ENCODE measurements around the gene MEAF6. TPM values are rescaled to one million over a fixed set of nuclear protein-coding genes. Genes with fewer than 3 reads are reported as not detected.
"Not testable (repeated sequence)": the region's sequence is repeated elsewhere in the genome, so short reads cannot be mapped to it uniquely, and the experiment has no call there.

MEAF6 gene
- 59.7 and 63.7 TPM in 2 replicates for total RNA-seq

GRCh38 chr1:37514350-37515184 is at the start of gene MEAF6:
TSS of gene MEAF6 (minus strand) at chr1:37514766. CDS start at chr1:37514746, 20 bp downstream.
- intact Hi-C loops (cut with micrococcal nuclease), result loop anchor here (1.0 to 2.0 kb wide), 3 partner anchors 40 to 82 kb away; partner anchors contain the start of genes SNIP1 and ZC3H12A

DNA sequence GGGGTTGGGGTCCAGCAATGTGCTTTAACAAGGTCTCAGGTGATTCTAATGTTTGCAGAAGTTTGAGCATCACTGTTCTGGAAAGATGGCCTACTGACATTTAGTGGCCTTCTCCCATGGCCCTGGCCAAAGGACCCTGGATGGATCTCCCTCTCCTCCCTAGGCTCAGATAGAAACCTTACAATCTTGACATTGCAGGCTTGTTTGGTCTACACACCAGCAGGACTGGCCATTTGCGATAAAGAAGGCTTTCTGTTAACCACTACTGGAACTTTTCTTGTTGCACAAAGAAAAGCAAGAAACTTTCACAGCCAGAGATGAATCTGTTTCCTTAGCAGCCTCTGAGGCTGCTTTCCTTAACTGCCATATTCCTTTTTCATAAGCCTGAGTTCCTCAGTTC is 48.4 kb upstream of the MEAF6 start:
- intact Hi-C loops (cut with micrococcal nuclease), result loop anchor here (1.0 kb wide), 1 partner anchor 119 kb away; no protein-coding TSS in a partner anchor

GRCh38 chr1:37561133-37562132 is 46.9 kb upstream of the MEAF6 start:
- intact Hi-C loops (cut with micrococcal nuclease), result loop anchor here (1.0 kb wide), 1 partner anchor 121 kb away; no protein-coding TSS in a partner anchor

GRCh38 chr1:37560401-37561132 is 46.0 kb upstream of the MEAF6 start:
- intact Hi-C loops (cut with micrococcal nuclease), result no loop called here

GRCh38 chr1:37559957-37560379 is 45.4 kb upstream of the MEAF6 start:
- intact Hi-C loops (cut with micrococcal nuclease), result not testable (repeated sequence)

DNA sequence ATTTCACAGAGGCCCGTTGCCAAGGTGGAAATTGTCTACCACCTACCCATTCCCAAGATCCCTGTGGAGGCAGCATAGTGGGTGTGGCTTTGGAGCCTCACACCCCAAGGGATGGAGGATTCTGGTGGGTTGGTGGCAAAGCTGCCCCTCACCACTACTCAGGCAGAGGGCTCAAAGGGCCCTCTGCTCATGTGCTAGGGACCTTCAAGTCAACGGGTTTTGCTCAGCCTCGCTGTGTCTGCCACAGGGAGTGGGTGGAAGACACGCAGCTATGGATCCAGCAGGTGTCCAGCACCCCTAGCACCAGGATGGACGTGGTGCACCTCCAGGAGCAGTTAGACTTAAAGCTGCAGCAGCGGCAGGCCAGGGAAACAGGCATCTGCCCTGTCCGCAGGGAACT is 44.5 kb upstream of the MEAF6 start:
- intact Hi-C loops (cut with micrococcal nuclease), result no loop called here

DNA sequence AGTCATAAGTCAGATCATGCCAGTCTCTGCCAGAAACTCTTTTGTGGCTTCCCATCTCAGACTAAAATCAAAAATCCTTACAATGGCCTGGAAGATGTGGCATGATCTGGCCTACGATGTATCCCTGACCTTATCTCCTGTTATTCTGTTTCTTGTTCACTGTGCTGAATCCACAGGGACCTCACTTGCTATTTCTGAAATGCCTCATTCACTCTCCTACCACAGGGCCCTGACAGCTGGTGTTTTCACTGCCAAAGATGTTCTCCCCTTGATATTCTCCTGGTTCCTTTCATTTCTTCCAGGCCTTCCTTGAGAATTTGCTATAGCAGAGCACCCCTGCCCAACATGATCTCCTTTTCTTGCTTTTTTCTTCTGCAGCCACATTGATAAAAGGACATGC is 43.8 kb upstream of the MEAF6 start:
- intact Hi-C loops (cut with micrococcal nuclease), result no loop called here

- intact Hi-C loops (cut with micrococcal nuclease), result no loop called here
These were observed 42.8 kb upstream of the MEAF6 start for GRCh38 chr1:37557402-37557801.

DNA sequence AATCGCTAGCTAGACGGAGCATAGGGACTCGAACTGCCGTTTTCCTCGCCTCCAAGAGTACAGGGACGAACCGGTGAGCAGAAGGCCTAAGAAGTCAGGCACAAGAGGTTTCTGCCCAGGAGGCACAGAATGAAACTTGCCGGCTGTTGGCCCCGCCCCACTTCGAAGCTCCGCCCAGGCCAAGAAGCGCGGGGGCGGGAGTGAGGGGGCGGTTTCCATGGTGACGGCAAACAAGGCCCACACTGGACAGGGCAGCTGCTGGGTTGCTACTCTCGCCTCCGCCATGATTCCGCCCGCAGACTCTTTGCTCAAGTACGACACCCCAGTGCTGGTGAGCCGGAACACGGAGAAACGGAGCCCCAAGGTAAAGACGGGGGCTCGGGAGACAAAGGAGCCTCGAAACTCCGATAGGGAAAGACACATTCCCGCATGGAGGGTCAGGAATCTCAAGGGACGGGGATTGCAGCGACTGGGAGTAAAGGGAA is 42.2 kb upstream of the MEAF6 start, which contains the start of gene DNALI1:
Gene DNALI1, plus strand, starts transcription at position 229 of the 485 bp plus-strand sequence. Its CDS starts 55 bp downstream, at position 284.
- intact Hi-C loops (cut with micrococcal nuclease), result no loop called here

DNA sequence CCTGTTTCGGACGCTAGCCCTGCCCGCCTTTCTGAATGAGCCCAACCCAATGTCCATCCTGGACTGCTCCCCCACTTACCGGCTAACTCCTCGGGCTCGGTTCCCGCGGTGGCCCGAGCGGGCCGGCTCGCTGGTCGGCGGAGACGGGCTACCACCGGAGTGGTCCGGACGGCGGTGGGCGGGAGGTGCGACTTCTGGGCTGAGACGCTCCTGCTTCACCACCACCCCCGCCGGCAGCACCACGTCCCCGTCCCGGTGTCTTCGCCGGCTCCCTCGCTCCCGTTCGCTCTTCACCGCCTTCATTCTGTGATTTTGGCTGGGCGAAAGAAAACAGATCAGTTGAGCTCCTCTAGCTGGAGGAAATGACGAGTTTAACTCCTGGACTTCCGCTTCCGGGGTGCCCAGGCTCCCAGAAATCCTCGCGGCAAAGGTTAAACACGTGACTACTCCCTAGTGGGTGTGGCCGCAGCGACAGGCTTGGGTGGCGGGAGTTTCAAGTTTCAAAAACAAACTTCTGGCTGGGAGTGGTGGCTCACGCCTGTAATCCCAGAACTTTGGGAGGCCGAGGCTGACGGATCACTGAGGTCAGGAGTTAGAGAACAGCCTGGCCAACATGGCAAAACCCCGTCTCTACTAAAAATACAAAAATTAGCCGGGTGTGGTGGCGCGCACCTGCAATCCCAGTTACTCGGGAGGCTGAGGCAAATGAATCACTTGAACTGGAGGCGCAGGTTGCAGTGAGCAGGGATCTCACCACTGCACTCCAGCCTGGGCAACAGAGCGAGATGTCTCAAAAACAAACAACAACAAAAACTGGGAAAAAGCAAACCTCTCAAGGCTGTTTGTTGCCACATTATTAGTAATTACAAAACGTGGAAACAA is 39.6 kb upstream of the MEAF6 start, which contains the start of gene SNIP1:
Gene SNIP1, minus strand, starts transcription at position 367 of the 882 bp plus-strand sequence. Its CDS starts 64 bp downstream, at position 303.
- intact Hi-C loops (cut with micrococcal nuclease), result loop anchor here (1.0 to 5.0 kb wide), 6 partner anchors 40 to 438 kb away; partner anchors contain the start of genes CDCA8, MEAF6, MTF1 and SF3A3

GRCh38 chr1:37553598-37553926 is 39.0 kb upstream of the MEAF6 start:
- intact Hi-C loops (cut with micrococcal nuclease), result loop anchor here (5.0 kb wide), 2 partner anchors 81 to 439 kb away; partner anchors contain the start of genes SF3A3 and ZC3H12A

DNA sequence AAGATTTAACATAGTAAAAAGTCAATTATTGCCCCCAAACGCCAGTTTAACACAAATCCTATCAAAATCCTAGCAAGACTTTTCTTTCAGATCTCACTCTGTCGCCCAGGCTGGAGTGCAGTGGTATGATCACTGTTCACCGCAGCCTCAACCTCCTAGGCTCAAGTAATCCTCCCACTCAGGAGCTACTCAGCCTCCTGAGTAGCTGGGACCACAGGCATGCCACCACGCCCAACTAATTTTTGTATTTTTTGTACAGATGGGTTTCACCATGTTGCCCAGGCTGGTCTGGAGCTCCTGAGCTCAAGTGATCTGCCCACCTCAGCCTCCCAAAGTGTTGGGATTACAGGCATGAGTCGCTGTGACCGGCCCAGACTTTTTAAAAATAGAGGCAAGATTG is 34.8 kb upstream of the MEAF6 start:
- intact Hi-C loops (cut with micrococcal nuclease), result no loop called here

GRCh38 chr1:37545019-37545418 is 30.5 kb upstream of the MEAF6 start:
- intact Hi-C loops (cut with micrococcal nuclease), result no loop called here

- intact Hi-C loops (cut with micrococcal nuclease), result no loop called here
These were observed 30.0 kb upstream of the MEAF6 start for GRCh38 chr1:37544530-37544929.

GRCh38 chr1:37540036-37540785 is 25.6 kb upstream of the MEAF6 start:
- intact Hi-C loops (cut with micrococcal nuclease), result no loop called here

GRCh38 chr1:37539154-37539553 is 24.6 kb upstream of the MEAF6 start:
- intact Hi-C loops (cut with micrococcal nuclease), result not testable (repeated sequence)

GRCh38 chr1:37537378-37537777 is 22.8 kb upstream of the MEAF6 start:
- intact Hi-C loops (cut with micrococcal nuclease), result no loop called here

- intact Hi-C loops (cut with micrococcal nuclease), result no loop called here
These were observed 18.9 kb upstream of the MEAF6 start for GRCh38 chr1:37533317-37534093.
